Activated naive CD4-positive, alpha-beta T cell treated with anti-CD3 and anti-CD28 coated beads, Interleukin-2, amount 50 U/mL, for 24 hours (primary cell): ENCODE results near the gene SLC5A6.
"Not testable (repeated sequence)": the region's sequence is repeated elsewhere in the genome, so short reads cannot be mapped to it uniquely, and the experiment has no call there.

Experiments used
- H3K27ac Mint-ChIP-seq: one replicate; pipeline ENCODE4 v1.8.0; 2021; ENCODE audit warnings: mild to moderate bottlenecking, mixed read lengths
- H3K27me3 Mint-ChIP-seq: one replicate; pipeline ENCODE4 v1.8.0; 2021; ENCODE audit warnings: mixed read lengths
- H3K36me3 Mint-ChIP-seq: one replicate; pipeline ENCODE4 v1.8.0; 2021; ENCODE audit warnings: mixed read lengths
- H3K4me1 Mint-ChIP-seq: one replicate; pipeline ENCODE4 v1.8.0; 2021; ENCODE audit warnings: mixed read lengths
- H3K4me3 Mint-ChIP-seq: one replicate; pipeline ENCODE4 v1.8.0; 2021; ENCODE audit warnings: mild to moderate bottlenecking, mixed read lengths
- H3K9me3 Mint-ChIP-seq: one replicate; pipeline ENCODE4 v1.8.0; 2021; ENCODE audit warnings: mixed read lengths

Gene SLC5A6

DNA sequence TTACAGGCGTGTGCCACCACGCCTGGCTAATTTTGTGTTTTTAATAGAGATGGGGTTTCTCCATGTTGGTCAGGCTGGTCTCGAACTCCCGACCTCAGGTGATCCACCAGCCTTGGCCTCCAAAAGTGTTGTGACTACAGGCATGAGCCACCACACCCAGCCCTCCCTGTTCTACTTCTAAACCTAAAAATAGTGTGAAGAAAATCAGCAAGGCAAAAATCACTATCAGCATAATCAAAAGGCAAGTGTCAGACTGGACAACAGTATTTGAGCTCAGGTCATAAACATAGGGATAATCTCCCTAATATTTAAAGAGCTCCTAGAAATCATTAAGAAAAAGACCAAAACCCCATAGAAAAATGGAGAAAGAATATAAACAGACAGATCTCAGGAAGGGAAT is 36.3 kb downstream of the SLC5A6 start:
- peaks cover 17% of the 10 kb centered on the region for H3K27me3 Mint-ChIP-seq
- not testable (repeated sequence) for H3K27ac Mint-ChIP-seq, H3K9me3 Mint-ChIP-seq, H3K36me3 Mint-ChIP-seq, H3K4me1 Mint-ChIP-seq, H3K4me3 Mint-ChIP-seq

DNA sequence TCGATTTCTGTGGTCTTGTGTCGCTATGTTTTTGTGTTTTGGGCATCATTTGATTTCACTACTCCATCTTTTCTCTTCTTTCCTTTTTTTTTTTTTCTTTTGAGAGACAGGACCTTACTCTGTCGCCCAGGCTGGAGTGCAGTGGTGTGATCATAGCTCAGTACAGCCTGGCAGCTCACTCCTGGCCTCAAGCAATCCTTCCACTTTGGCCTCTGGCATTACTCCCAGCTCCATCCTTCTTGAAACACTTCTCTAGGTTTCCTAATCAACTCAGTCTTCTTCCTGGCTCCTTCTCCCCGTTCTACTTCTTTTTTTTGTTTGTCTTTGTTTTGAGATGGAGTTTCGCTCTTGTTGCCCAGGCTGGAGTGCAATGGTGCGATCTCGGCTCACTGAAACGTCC is 36.7 kb downstream of the SLC5A6 start:
- peaks cover 4% of the 10 kb centered on the region for H3K4me1 Mint-ChIP-seq
- no peaks in the 10 kb centered on the region for H3K9me3 Mint-ChIP-seq
- peaks cover 16% of the 10 kb centered on the region for H3K27me3 Mint-ChIP-seq
- H3K36me3 Mint-ChIP-seq, result no peaks in the 10 kb centered on the region
- H3K4me3 Mint-ChIP-seq, result no peak overlapping the region
- H3K27ac Mint-ChIP-seq, result no peak overlapping the region

DNA sequence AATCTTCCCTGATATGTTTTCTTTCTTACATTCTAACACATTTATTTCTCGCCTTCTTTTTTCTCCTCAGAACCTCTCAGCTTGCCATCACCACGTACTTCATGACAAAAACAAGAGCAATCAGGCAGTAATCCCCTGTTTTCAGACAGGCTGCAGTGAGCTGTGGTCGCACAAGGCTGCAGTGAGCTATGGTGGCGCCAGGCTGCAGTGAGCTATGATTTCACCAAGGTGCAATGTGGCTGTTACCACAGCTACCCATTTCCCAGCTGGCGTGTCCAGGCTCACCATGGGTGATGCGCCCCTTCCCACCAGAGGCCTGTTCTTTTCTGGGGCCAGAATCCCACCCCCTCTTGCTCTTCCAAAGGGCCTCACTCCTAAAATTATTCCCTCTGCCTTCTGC is 37.4 kb downstream of the SLC5A6 start:
- H3K36me3 Mint-ChIP-seq, result no peaks in the 10 kb centered on the region
- no peak overlapping the region for H3K4me3 Mint-ChIP-seq
- no peak overlapping the region for H3K27ac Mint-ChIP-seq
- no peaks in the 10 kb centered on the region for H3K9me3 Mint-ChIP-seq
- peaks cover 4% of the 10 kb centered on the region for H3K4me1 Mint-ChIP-seq
- H3K27me3 Mint-ChIP-seq, result peaks cover 14% of the 10 kb centered on the region

DNA sequence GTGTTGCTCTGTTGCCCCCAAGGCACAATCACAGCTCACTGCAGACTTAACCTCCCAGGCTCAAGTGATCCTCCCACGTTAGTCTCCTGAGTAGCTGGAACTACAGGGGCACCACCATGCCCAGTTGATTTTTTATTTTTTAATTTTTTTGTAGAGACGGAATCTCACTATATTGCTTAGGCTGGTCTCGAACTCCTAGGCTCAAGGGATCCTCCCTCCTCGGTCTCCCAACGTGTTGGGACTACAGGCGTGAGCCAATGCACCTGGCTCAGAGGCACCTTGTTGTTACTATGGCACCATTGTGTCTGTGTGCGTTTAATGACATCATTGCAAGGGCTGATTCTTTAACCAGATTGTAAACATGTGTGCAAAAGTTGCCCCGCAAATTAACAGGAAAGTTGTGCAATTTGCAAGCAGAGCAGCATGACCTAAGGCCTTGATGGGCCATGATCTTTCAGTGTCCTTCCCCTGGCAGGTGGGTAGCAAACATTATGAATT is 40.7 kb downstream of the SLC5A6 start:
- peaks cover 8% of the 10 kb centered on the region for H3K4me1 Mint-ChIP-seq
- H3K27me3 Mint-ChIP-seq, result peaks cover 7% of the 10 kb centered on the region
- no peaks in the 10 kb centered on the region for H3K9me3 Mint-ChIP-seq
- no peaks in the 10 kb centered on the region for H3K36me3 Mint-ChIP-seq
- no peak overlapping the region for H3K4me3 Mint-ChIP-seq
- H3K27ac Mint-ChIP-seq, result no peak overlapping the region

DNA sequence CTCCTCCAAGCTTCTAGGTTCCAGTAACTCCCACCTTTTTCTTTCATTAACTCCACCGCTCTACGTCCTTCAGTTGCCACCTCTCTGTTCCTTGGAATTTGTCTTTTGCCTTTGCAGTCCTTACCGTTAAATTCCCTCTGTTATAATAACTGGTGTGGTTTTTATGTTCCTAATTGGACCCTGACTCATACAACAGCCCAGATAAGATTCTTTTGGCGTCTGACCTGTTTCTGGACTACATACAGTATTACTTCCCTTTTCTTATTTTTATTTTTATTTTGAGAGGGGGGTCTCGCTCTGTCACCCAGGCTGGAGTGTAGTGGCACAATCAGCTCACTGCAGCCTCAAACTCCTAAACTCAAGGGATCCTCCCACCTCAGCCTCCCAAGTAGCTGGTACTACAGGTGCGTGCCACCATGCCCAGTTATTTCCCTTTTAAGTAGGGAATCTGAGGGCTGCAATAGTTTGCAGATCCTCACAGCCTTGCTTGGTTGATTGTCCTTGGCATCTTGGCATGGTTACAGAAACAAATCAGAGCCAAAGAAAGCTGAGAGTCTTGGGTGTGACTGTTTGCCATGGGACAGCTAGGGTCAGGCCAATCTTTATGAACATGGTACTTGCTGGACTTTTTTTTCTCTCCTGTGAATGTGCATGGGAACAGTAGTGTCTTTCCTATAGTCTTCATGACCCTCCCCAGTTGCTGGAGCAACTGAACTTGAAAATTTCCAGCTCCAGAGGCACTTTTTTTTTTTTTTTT is 41.3 kb downstream of the SLC5A6 start:
- peak overlapping the region; percentile 45 for H3K4me3 Mint-ChIP-seq
- no peaks in the 10 kb centered on the region for H3K9me3 Mint-ChIP-seq
- peaks cover 7% of the 10 kb centered on the region for H3K27me3 Mint-ChIP-seq

DNA sequence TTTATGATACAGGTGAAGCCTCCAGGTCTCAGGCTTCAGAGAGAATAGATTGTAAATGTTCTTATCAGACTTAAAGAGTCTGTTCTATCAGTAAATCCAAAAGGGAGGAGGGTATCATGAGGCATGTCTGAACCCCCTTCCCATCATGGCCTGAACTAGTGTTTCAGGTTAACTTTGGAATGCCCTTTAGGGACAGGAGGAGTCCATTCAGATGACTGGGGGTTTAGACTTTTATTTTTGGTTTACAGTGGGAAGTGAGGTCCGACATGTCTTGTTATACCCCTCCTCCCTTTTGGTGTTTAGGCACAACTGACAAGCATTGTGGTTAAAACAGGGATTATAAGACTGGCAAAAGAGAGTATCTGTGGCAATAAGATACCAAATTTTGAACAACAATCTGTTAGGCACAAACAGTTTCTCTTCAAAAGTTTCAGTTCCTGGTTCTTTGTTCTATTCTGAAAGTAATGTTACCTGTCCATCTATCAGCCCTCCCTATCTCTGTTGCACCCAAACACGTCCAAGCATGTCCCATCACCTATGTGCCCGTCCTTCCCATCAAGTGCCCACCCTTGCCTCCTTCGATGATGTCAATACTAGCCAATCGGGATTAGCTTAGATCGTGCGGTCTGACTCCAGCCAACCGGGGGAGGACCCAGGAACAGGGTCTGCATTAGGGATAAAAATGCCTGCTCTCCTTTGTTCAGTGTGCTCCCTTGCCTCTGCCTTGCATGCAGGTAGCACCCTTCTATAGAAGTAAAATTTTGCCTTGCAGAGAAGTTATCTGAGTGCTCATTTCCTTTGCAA is 46.9 kb downstream of the SLC5A6 start:
- no peaks in the 10 kb centered on the region for H3K36me3 Mint-ChIP-seq
- H3K27me3 Mint-ChIP-seq, result peaks cover 2% of the 10 kb centered on the region
- peaks cover 4% of the 10 kb centered on the region for H3K4me1 Mint-ChIP-seq
- no peaks in the 10 kb centered on the region for H3K9me3 Mint-ChIP-seq
- H3K4me3 Mint-ChIP-seq, result no peak overlapping the region
- H3K27ac Mint-ChIP-seq, result no peak overlapping the region

More for the DNA sequence above, 41.3 kb downstream of the SLC5A6 start:
- Mint-ChIP-seq H3K4me1 (peaks cover 8% of the 10 kb centered on the region), H3K27ac (no peak overlapping the region), H3K36me3 (no peaks in the 10 kb centered on the region)

DNA sequence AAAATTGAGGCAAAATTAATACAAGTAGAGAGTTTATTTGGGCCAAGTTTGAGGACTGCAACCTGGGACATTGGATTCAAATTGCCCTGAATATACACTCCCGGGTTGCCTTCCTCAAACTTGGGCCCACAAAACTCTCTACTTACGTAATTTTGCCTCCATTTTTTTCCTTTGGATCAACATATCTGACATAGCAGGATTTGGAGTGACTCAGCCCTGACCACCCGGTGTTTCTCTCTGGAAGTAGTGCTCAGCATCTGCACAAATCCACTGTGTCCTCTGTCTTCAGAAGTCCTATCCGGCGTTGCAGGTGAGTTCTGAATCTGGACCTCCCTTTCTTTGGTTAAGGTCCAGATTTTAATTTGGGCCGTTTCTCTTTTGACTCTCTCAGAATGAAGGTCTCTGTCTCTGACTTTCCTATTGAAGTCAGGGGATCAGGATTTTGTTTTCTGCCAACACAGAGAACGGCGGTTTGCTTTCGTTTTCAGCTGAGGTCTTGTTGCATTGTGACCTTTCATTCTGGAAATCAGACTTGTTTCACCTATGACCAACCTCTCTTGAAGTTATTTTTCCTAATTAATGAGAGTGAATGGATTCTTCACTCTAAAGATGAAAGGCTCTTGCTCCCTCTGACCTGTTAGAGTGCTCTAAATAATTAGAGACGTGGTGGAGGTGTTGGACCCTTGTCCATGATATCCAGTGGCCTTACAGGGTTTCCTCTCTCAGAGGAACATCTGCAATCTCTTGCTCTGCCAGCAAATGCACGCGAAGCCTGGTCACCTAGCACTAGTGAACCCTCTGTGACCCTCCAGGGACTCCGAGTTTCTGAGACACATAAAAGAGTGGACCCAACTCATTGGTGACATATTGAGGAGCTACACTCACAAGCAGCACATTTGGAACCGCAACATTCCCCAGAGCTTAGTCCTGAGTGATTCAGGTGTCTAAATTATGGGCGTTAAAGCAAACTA is 49.6 kb downstream of the SLC5A6 start:
- peaks cover 4% of the 10 kb centered on the region for H3K4me1 Mint-ChIP-seq
- no peaks in the 10 kb centered on the region for H3K9me3 Mint-ChIP-seq
- H3K4me3 Mint-ChIP-seq, result no peak overlapping the region
- no peak overlapping the region for H3K27ac Mint-ChIP-seq
- H3K36me3 Mint-ChIP-seq, result no peaks in the 10 kb centered on the region
- H3K27me3 Mint-ChIP-seq, result no peaks in the 10 kb centered on the region

DNA sequence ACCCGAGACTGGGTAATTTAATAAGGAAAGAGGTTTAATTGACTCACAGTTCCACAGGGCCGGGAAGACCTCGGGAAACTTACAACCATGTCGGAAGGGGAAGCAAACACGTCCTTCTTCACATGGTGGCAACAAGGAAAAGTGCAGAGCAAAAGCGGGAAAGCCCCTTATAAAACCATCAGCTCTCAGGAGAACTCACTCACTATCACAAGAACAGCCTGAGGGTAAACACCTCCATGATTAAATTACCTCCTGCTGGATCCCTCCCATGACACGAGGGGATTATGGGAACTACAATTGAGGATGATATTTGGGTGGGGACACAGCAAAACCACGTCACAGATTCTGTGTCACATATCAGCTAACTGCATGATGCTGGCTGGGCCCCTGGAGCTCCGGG is 51.9 kb downstream of the SLC5A6 start:
- Mint-ChIP-seq H3K27me3 (no peaks in the 10 kb centered on the region), H3K36me3 (no peaks in the 10 kb centered on the region), H3K4me3 (no peak overlapping the region), H3K9me3 (no peaks in the 10 kb centered on the region), H3K4me1 (no peaks in the 10 kb centered on the region), H3K27ac (no peak overlapping the region)

DNA sequence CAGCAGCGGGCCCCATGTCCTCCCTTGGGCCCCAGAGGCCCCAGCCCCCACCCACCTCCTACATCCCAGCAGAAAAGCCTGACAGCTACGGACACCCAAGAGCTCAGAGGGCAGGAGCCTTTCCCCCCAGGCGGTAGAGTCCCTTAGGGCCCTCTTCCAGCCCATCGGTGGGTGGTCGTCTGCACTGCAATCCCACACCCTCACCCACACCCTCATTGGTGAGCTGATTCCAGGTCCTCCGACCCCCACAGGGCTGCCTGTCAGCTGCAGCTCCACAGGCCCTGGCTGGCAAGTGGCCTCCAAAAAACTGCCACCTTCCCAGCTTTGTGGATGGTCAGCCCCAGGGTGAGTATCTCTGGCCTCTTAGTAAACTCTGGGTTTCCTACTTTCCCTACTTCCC is 52.8 kb downstream of the SLC5A6 start:
- Mint-ChIP-seq H3K9me3 (no peaks in the 10 kb centered on the region), H3K4me1 (no peaks in the 10 kb centered on the region), H3K27ac (no peak overlapping the region), H3K4me3 (no peak overlapping the region), H3K36me3 (no peaks in the 10 kb centered on the region), H3K27me3 (no peaks in the 10 kb centered on the region)

DNA sequence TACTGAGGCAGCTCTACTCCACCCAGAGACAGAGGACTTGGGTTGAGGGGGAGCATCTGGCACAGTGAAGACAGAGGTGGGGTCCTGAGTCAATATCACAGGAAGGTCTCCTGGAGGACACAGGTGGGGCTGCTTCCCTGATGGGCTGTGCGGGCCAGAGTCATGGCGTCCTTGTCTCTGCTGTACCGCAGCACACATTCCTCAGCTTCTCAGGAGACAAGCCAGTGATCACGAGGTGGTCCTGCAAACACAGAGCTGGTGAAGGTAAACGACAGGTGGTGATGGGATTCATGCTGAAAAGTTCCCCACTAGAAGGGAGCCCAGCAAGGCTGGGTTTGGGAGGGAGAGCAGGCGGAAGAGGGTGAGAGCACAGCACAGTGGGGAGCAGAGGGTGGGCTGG is 53.6 kb downstream of the SLC5A6 start:
- no peak overlapping the region for H3K27ac Mint-ChIP-seq
- no peak overlapping the region for H3K4me3 Mint-ChIP-seq
- H3K36me3 Mint-ChIP-seq, result no peaks in the 10 kb centered on the region
- H3K4me1 Mint-ChIP-seq, result no peaks in the 10 kb centered on the region
- no peaks in the 10 kb centered on the region for H3K27me3 Mint-ChIP-seq
- no peaks in the 10 kb centered on the region for H3K9me3 Mint-ChIP-seq

DNA sequence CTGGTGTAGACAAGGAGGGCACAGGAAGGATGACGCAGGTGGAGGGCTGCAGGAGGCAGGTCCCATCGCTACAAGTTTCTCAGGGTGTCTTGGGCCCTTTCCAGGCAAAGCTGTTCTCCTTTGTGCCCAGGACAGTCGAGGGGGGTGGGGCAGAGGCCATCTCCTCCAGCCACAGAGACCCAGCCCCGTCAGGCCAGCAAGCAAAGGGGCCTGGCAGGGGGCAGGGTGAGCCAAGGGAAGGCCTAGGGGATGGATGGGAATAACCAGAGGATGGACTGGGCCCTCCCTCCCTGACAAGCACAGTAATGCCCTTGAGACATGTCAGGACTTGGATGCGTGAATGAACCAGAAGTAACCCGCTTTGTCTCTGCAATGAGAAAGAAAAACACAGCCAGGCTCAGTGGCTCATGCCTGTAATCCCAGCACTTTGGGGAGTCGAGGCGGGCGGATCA is 57.0 kb downstream of the SLC5A6 start:
- Mint-ChIP-seq H3K36me3 (no peaks in the 10 kb centered on the region), H3K4me3 (no peak overlapping the region), H3K4me1 (no peaks in the 10 kb centered on the region), H3K9me3 (no peaks in the 10 kb centered on the region), H3K27ac (no peak overlapping the region), H3K27me3 (no peaks in the 10 kb centered on the region)

DNA sequence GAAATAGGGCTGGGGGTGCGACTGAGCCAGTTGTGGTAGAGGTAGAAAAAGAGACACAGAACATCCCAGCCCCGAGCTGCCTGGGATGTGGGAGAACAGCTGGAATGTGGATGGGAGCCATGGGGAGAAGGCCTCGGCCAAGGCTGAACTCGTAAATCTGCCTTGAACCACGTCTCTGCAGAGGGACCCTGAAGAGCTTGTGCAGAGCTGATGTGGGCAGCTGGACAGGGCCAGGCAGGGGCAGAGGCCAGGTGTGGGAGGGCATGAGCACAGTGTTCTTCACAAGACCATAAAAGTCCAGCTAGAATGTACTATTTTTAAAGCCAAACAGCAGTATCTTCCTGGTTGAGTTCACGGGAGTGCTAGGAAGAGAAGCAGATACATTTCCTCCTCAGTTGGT is 57.6 kb downstream of the SLC5A6 start:
- H3K27ac Mint-ChIP-seq, result no peak overlapping the region
- H3K36me3 Mint-ChIP-seq, result no peaks in the 10 kb centered on the region
- H3K4me3 Mint-ChIP-seq, result no peak overlapping the region
- H3K9me3 Mint-ChIP-seq, result no peaks in the 10 kb centered on the region
- H3K4me1 Mint-ChIP-seq, result no peaks in the 10 kb centered on the region
- no peaks in the 10 kb centered on the region for H3K27me3 Mint-ChIP-seq

DNA sequence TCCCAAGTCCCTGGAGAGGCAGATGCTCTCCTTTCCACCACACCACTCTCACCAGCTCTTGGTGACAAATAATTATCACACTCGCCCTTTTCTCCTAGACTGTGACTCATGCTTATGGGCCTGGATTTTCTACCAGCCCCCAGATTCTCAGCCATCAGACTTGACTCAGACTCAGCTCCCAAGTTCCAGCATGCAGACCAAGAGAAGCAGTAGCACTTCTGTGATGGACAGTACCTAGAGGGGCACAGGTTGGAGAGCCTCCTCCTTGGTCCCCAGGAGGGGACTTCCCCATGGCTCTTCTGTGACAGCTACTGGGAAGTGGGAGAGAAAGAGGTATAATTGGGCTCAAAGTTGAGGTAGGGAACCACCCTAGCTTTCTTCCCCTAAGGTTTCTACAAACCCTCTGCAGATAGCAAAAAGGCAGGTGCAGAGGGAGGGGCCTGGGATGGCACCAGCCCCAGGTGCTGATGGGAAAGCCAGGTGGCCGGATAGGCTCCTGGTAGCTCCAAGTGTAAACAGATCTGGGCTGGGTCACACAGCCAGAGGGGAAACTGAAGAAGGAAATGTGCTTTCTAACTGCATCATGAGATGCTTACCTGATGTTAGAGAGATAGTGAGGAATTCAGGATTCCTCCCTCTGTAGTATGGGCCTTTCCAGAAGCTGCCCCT is 59.1 kb downstream of the SLC5A6 start:
- H3K27me3 Mint-ChIP-seq, result no peaks in the 10 kb centered on the region
- no peaks in the 10 kb centered on the region for H3K9me3 Mint-ChIP-seq
- no peaks in the 10 kb centered on the region for H3K4me1 Mint-ChIP-seq
- H3K27ac Mint-ChIP-seq, result no peak overlapping the region
- no peak overlapping the region for H3K4me3 Mint-ChIP-seq
- no peaks in the 10 kb centered on the region for H3K36me3 Mint-ChIP-seq

DNA sequence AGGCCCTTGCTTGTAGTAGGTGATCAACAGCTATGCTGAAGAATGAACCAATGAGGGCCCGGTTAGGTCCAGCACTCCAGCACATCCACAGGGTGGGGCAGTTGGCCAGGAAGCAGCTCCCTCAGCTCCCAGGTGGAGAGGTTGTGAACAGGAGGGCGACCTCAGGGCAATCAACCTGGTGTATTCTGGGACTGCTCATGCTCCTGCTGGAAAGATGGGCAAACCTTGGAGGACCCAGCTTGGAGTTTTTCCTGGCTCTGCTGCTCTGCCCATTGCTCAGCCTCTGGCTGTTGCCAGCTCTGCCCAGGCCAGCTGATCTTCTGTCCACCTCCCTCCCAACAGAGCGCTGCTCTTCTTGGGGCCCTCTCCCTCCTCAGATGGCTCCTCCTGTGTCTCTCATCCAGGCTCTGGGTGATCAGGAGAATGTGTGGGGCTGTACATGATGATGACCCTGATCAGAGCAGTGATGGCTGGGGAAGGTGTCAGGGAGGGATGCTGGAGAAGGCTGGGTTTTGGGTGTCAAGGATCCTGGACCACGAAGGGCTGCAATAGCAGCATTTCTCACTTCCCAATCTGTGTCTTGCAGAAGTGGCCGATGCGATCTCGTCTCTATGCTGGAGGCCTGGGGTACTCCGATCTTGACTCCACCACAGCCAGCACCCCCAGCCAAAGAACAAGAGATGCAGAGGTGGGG is 59.8 kb downstream of the SLC5A6 start:
- Mint-ChIP-seq H3K36me3 (no peaks in the 10 kb centered on the region), H3K27me3 (no peaks in the 10 kb centered on the region), H3K4me3 (no peak overlapping the region), H3K9me3 (no peaks in the 10 kb centered on the region), H3K27ac (no peak overlapping the region), H3K4me1 (no peaks in the 10 kb centered on the region)
